Left renal pelvis (tissue), 4 donors: ENCODE data around the gene BBS10. TPM values are rescaled to one million over a fixed set of nuclear protein-coding genes. Genes with fewer than 3 reads are reported as not detected.

Experiments
- polyA plus RNA-seq, 4 donors: library from polyadenylated mRNA; unstranded; fragments of 120-200 nt; gene quantifications; one replicate each; pipeline ENCODE4 v1.2.1, GENCODE V29; 2013; ENCODE audit not compliant: insufficient read length in 4 of 4

Gene BBS10
- polyA plus RNA-seq, 4 donors = 25.9 to 41.2 (median 31.3) TPM

Other genes with a start within 250 kb of the BBS10 start
- 10 to 100 TPM; 50.8 to 80.5 (median 69.5) TPM for gene OSBPL8, start 211.4 kb upstream of the BBS10 start, polyA plus RNA-seq